ENCODE data around the gene TRAFD1. TPM values are rescaled to one million over a fixed set of nuclear protein-coding genes. Genes with fewer than 3 reads are reported as not detected.

TRAFD1 gene
- total RNA-seq, 1 donor from 2014 or later, result 25.4 TPM

DNA sequence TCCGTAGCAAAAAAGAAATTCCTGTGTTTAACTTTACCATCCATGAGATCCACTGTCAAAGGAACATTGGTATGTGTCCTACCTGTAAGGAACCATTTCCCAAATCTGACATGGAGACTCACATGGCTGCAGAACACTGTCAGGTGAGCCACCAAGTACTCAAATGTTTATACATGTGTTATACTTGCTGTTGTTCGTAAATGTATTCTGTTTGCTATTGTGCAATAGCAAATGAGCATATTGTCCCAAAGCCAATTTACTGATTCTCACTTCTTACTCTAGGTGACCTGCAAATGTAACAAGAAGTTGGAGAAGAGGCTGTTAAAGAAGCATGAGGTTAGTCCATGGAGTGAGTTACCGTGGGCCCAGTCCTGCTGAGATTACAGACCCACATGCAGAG is 9.4 kb downstream of the TRAFD1 start:
- DNase-seq (ENCODE audit: low read depth), result no peak
- no peak overlapping the region for H3K4me3 ChIP-seq (ENCODE audit: low read depth, low read length)
- TF ChIP-seq, protein P1, sequence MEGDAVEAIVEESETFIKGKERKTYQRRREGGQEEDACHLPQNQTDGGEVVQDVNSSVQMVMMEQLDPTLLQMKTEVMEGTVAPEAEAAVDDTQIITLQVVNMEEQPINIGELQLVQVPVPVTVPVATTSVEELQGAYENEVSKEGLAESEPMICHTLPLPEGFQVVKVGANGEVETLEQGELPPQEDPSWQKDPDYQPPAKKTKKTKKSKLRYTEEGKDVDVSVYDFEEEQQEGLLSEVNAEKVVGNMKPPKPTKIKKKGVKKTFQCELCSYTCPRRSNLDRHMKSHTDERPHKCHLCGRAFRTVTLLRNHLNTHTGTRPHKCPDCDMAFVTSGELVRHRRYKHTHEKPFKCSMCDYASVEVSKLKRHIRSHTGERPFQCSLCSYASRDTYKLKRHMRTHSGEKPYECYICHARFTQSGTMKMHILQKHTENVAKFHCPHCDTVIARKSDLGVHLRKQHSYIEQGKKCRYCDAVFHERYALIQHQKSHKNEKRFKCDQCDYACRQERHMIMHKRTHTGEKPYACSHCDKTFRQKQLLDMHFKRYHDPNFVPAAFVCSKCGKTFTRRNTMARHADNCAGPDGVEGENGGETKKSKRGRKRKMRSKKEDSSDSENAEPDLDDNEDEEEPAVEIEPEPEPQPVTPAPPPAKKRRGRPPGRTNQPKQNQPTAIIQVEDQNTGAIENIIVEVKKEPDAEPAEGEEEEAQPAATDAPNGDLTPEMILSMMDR (IDR thresholded peaks at IDR 0.05; ENCODE audit: insufficient read depth, low read length, poor library complexity, severe bottlenecking), result no peak
- no peaks in the 10 kb centered on the region for H3K36me3 ChIP-seq (ENCODE audit: control insufficient read depth, insufficient read depth, low read length)
- no peaks in the 10 kb centered on the region for H3K27me3 ChIP-seq (ENCODE audit: control insufficient read depth, insufficient read depth, low read length)

DNA sequence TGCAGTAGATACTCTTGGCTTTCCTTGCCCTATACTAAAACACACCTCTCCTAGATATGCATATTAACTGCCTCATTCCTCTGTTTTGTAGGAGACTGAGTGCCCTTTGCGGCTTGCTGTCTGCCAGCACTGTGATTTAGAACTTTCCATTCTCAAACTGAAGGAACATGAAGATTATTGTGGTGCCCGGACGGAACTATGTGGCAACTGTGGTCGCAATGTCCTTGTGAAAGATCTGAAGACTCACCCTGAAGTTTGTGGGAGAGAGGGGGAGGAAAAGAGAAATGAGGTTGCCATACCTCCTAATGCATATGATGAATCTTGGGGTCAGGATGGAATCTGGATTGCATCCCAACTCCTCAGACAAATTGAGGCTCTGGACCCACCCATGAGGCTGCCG is 15.4 kb downstream of the TRAFD1 start:
- no peak overlapping the region for H3K4me3 ChIP-seq (ENCODE audit: low read depth, low read length)
- H3K36me3 ChIP-seq (ENCODE audit: control insufficient read depth, insufficient read depth, low read length), result no peaks in the 10 kb centered on the region
- H3K27me3 ChIP-seq (ENCODE audit: control insufficient read depth, insufficient read depth, low read length), result no peaks in the 10 kb centered on the region
- TF ChIP-seq, protein P1 (IDR thresholded peaks at IDR 0.05; ENCODE audit: insufficient read depth, low read length, poor library complexity, severe bottlenecking), result no peak
- DNase-seq (ENCODE audit: low read depth), result no peak

- H3K27me3 ChIP-seq (ENCODE audit: control insufficient read depth, insufficient read depth, low read length), result no peaks in the 10 kb centered on the region
- no peak for DNase-seq (ENCODE audit: low read depth)
- TF ChIP-seq, protein P1 (IDR thresholded peaks at IDR 0.05; ENCODE audit: insufficient read depth, low read length, poor library complexity, severe bottlenecking), result no peak
- H3K4me3 ChIP-seq (ENCODE audit: low read depth, low read length), result no peak overlapping the region
- H3K36me3 ChIP-seq (ENCODE audit: control insufficient read depth, insufficient read depth, low read length), result peaks cover 6% of the 10 kb centered on the region
Measured at GRCh38 chr12:112146123-112146522, 20.8 kb downstream of the TRAFD1 start.

DNA sequence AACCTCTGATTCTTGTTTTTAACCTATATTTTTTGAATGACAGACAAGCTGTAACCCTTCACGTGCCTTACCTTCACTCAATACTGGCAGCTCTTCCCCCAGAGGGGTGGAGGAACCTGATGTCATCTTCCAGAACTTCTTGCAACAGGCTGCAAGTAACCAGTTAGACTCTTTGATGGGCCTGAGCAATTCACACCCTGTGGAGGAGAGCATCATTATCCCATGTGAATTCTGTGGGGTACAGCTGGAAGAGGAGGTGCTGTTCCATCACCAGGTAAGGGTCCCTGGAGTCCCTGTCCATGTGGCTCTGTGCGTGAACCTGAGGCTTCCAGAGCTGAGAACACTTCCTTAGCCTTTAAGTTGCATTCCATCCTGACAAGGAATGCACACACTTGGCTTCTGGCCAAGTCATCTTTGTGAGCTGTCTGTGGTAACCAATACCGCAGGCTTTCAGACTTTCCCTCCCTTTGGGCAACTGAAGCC is 22.7 kb downstream of the TRAFD1 start:
- TF ChIP-seq, protein P1 (IDR thresholded peaks at IDR 0.05; ENCODE audit: insufficient read depth, low read length, poor library complexity, severe bottlenecking), result no peak
- Histone ChIP-seq H3K36me3 (ENCODE audit: control insufficient read depth, insufficient read depth, low read length) (peaks cover 6% of the 10 kb centered on the region), H3K27me3 (ENCODE audit: control insufficient read depth, insufficient read depth, low read length) (no peaks in the 10 kb centered on the region), H3K4me3 (ENCODE audit: low read depth, low read length) (no peak overlapping the region)
- no peak for DNase-seq (ENCODE audit: low read depth)

DNA sequence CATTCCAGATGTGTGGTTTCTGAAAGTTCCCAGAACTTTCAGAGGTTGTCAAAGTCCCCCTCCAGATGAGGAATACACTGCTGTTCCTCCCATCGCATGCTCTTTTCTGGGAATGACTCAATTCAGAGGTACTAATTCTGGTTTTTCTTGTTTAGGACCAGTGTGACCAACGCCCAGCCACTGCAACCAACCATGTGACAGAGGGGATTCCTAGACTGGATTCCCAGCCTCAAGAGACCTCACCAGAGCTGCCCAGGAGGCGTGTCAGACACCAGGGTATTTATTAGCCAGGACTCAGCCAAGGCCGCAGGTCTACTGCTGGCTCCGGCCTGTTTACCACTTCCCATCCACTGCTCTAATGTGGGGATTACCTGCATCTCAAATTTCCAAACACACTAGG is 24.2 kb downstream of the TRAFD1 start:
- H3K36me3 ChIP-seq (ENCODE audit: control insufficient read depth, insufficient read depth, low read length), result peaks cover 6% of the 10 kb centered on the region
- TF ChIP-seq, protein P1 (IDR thresholded peaks at IDR 0.05; ENCODE audit: insufficient read depth, low read length, poor library complexity, severe bottlenecking), result no peak
- peak; percentile 56 for DNase-seq (ENCODE audit: low read depth)
- H3K4me3 ChIP-seq (ENCODE audit: low read depth, low read length), result no peak overlapping the region
- no peaks in the 10 kb centered on the region for H3K27me3 ChIP-seq (ENCODE audit: control insufficient read depth, insufficient read depth, low read length)

DNA sequence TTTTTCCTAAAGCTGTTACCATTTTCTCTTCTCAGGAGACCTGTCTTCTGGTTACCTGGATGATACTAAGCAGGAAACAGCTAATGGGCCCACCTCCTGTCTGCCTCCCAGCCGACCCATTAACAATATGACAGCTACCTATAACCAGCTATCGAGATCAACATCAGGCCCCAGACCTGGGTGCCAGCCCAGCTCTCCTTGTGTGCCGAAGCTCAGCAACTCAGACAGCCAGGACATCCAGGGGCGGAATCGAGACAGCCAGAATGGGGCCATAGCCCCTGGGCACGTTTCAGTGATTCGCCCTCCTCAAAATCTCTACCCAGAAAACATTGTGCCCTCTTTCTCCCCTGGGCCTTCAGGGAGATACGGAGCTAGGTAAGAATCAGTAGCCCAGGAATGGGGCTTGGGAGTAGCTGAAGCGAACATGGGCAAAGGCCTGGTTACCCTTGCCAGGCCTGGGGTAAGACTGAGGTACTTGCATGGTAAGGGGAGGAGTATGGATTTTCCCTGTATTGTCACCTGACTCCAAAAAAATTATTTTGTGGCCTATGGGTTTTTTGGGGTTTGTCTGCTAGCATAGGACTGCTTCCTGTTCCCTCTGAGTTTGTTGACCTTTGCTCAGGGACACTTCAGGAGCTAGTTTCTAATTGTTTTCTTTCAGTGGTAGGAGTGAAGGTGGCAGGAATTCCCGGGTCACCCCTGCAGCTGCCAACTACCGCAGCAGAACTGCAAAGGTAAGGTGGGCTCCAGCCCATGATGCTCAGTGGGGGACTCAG is 26.6 kb downstream of the TRAFD1 start:
- no peak for DNase-seq (ENCODE audit: low read depth)
- H3K4me3 ChIP-seq (ENCODE audit: low read depth, low read length), result no peak overlapping the region
- peaks cover 4% of the 10 kb centered on the region for H3K36me3 ChIP-seq (ENCODE audit: control insufficient read depth, insufficient read depth, low read length)
- no peaks in the 10 kb centered on the region for H3K27me3 ChIP-seq (ENCODE audit: control insufficient read depth, insufficient read depth, low read length)
- TF ChIP-seq, protein P1 (IDR thresholded peaks at IDR 0.05; ENCODE audit: insufficient read depth, low read length, poor library complexity, severe bottlenecking), result no peak
